DMS114 treated with DMSO at 0.1 percent for 48 hours (cell line): Measurements from ENCODE around the gene TMEM218.
A peak's percentile ranks its signal among the peaks of the same experiment; 100 is the strongest.

Experiments
- DNase-seq: peaks from one replicate; lab custom pipeline; 2025; ENCODE audit not compliant: unreplicated experiment; lab: John Stamatoyannopoulos, UW

Gene TMEM218

DNA sequence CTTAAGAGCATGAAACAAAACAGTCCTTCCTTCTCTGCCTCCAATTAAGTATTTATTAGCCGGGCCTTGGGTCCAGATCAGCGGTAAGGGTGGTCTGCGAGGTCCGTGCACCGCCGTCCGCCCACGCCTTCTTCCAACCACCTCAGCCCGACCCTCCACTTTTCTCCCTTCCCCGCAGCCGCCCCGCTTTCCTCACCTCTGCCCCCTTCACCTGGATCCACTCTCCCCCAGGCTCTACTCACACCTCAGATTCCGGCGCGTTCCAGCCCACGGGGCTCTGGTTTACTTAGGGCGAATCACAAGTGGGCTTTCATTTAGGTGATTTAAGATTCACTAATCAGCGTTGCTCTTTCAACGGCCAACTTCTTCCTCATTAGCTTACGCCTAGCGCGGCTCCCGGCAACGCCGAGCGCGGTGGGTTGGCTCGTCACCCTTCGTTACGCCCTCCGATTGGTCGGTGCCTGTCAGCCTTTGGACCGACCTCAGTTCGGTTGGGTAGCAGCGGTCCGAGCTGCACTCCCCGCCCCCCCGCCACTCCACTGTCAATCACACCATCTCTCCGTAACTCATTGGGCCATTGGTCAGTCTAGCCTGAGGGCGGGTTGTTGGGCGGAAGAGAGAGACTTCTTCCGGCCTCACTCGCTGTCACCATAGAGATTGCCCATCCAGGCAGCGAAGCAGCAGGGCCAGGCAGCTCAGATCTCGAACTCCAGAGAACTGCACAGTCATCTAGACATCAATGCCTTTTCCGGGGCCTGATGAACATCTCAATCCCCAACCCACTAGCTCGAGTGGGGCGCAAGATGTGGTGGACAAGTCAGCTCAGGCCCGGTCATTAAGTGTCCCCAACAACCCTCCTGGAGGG is at the start of gene TMEM218:
TMEM218 (minus strand) TSS at position 284 of the 865 bp plus-strand sequence. CDS start 9,385 bp downstream, outside the sequence.
- peak; percentile 92 for DNase-seq

GRCh38 chr11:125157953-125158680 is 46.7 kb upstream of the TMEM218 start:
- no peak for DNase-seq

DNA sequence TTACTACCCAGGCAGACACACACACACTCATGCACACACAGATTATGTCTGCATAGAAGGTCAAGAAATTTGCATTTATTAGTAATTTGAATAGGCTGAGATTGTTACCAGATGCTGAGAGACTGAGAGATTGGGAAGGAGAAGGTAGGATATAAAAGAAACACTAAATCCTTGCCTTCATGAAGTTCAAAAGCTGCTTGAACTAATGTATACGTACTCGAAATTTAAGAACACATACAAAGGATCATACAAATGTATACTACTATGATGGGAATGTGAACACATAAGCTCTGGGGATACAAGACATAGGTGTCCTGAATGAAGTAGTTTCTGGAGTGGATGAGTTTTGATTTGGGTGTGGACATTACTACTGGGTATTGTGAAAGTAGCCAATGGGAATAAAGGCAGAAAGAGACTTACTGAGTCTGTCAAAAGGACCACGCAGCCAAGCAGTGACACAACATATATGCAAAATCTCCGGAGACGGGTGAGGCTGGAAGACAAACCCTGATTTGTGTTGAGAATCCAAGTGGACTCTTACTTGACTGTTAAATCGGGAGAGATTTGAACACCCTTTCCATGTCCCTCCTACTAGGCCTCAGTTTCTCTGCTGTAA is 45.8 kb upstream of the TMEM218 start:
- DNase-seq, result no peak

- DNase-seq, result no peak
Measured at GRCh38 chr11:125156346-125157117, 45.1 kb upstream of the TMEM218 start.

DNA sequence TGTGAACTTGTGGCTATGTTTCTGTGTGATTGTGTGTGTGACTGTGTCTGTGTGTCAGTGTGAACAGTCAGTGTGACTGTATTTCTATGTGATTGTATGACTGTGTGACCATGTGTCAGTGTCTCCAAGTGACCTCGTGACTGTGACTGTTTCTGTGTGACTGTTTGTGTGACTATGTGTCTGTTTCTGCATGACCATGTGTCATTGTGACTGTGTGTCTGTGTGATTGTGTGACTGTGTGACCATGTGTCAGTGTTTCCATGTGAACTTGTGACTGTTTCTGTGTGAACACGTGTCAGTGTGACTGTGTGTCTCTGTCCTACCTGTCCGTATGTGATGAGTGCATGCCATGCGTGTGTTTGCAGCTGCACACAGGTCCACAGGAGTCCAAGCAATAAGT is 44.3 kb upstream of the TMEM218 start:
- DNase-seq, result no peak

GRCh38 chr11:125155100-125155444 is 43.6 kb upstream of the TMEM218 start:
- no peak for DNase-seq

- DNase-seq, result no peak
Measured at GRCh38 chr11:125154378-125155099, 43.1 kb upstream of the TMEM218 start.

GRCh38 chr11:125153837-125154236 is 42.4 kb upstream of the TMEM218 start:
- no peak for DNase-seq

DNA sequence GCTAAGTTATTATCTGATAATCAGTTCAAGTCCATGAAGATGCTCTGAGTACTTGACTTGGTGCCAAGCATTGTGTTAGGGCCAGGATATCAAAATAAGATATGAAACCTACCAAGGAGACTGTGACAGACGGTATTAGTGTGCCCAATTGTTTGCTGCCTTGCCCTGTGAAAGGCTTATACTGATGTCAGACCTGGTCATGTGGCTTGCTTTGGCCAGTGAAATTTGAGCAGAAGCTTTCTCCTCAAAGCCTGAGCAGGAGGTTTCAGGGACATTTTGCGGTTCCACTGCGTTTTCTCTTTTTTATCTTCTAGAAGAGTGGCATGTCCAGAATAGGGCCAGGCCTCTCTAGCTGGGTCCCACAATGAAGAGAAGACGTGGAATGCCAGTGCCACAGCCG is 37.3 kb upstream of the TMEM218 start:
- no peak for DNase-seq

DNA sequence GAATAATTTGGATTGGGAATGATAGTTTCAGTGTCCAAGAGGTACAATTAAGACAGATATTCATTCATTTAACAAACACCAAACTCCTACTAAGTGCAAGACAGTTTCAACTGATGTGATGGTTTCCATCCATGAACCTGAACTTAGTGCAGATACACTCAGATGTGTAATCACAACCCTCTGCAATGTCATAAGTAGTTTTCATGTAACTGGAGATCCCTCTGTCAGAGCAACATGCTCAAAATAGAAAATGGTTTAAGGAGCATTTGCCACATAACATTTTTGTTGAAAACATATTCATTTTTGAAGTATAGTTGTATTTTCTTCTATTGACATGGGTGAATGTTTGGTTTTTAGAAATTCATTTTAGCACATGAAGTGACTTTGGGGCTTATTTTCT is 36.6 kb upstream of the TMEM218 start:
- DNase-seq, result no peak

- DNase-seq, result no peak
Measured at GRCh38 chr11:125147280-125147679, 35.9 kb upstream of the TMEM218 start.

DNA sequence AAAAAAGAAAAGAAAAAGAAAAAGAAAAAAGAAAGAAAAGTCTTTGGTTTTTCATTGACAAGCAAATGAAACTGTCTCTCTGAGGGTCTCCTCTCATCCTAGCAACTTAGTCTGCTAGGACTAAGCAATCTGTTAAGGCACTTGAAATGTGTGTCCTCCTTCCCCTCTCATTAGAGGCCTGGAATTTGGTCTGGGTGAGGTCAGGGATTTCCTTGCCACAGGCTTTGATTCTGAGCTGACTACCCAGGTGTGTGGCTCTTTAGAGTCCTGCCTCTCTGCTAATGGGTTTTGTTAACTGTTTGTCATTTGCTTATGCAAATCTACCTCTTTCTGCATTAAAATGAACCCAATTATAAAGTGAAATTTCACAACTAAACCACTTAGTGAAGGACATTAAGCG is 34.8 kb upstream of the TMEM218 start:
- no peak for DNase-seq

GRCh38 chr11:125141686-125142535 is 30.5 kb upstream of the TMEM218 start:
- DNase-seq, result no peak

DNA sequence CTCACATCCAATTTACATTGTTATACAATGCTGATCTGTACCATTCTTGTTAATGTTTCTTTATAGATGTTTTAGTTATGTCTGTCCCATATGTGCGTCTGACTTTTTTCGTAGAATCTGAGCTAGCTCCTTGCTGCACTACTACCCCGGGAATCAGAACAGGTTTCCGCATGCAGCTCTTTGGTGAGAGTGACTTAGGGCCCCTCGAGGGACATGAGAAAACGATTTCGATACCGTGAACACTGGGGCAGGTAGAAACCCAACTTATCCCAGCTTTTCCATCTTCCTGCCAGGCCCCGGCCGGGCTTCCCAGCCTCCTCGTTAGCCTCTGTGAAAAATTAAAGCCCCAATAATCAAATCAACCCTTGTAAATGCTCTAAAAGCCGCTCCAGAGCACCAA is 29.8 kb upstream of the TMEM218 start:
- no peak for DNase-seq

- DNase-seq, result no peak
Measured at GRCh38 chr11:125140233-125140632, 28.8 kb upstream of the TMEM218 start.

GRCh38 chr11:125139778-125140177 is 28.4 kb upstream of the TMEM218 start:
- DNase-seq, result no peak

DNA sequence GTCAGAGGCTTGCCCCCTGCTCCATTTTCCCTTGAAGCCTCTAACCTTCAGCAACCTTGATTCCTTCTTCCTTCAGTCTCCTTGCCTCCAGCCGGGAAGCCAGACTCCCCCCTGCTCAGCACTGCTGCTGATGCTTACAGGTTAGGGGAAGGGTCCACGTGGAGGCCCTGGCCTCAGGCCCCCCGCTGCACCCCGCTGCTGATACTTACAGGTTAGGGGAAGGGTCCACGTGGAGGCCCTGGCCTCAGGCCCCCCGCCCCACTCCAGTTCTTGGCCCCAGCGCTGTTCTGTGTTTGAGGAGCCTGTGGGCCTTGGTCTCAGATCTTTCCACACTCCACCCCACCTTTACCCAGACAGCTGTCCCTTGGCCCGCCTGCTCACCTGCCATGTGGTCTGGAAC is 27.5 kb upstream of the TMEM218 start:
- no peak for DNase-seq

GRCh38 chr11:125136001-125136400 is 24.6 kb upstream of the TMEM218 start:
- DNase-seq, result no peak

- no peak for DNase-seq
Measured at GRCh38 chr11:125132596-125132995, 21.2 kb upstream of the TMEM218 start.

- DNase-seq, result no peak
Measured at GRCh38 chr11:125132071-125132470, 20.6 kb upstream of the TMEM218 start.
